ENCODE measurements around the gene DDX55. TPM values are rescaled to one million over a fixed set of nuclear protein-coding genes. Genes with fewer than 3 reads are reported as not detected.
"Not testable (repeated sequence)": the region's sequence is repeated elsewhere in the genome, so short reads cannot be mapped to it uniquely, and the experiment has no call there.

Gene DDX55
- total RNA-seq: 21.0 TPM
- polyA plus RNA-seq (ENCODE audit: insufficient read depth in 1 of 8, insufficient read length in 8 of 8, low replicate concordance in 1 of 8): 10 to 100 TPM; 11.9 to 20.1 (median 13.5) TPM
- long read RNA-seq, donor 1: 0 reads
- long read RNA-seq, donor 2: 0 reads
- long read RNA-seq, donor 3, partial matches to known transcripts: 7 of 7 reads
- long read RNA-seq, donor 3, other reads (novel, unspliced or antisense): 0 of 7 reads
- long read RNA-seq, donor 4, partial matches to known transcripts: 5 of 5 reads
- long read RNA-seq, donor 4, other reads (novel, unspliced or antisense): 0 of 5 reads
- long read RNA-seq, donor 5, partial matches to known transcripts: 15 of 17 reads
- long read RNA-seq, donor 5, other reads (novel, unspliced or antisense): 0 of 17 reads
- long read RNA-seq, donor 6, partial matches to known transcripts: 0 of 1 reads
- long read RNA-seq, donor 6, other reads (novel, unspliced or antisense): 0 of 1 reads
- long read RNA-seq, donor 7, partial matches to known transcripts: 7 of 7 reads
- long read RNA-seq, donor 7, other reads (novel, unspliced or antisense): 0 of 7 reads
- long read RNA-seq, donor 8, partial matches to known transcripts: 10 of 25 reads
- long read RNA-seq, donor 8, other reads (novel, unspliced or antisense): 14 of 25 reads
- long read RNA-seq, donor 9, partial matches to known transcripts: 5 of 5 reads
- long read RNA-seq, donor 9, other reads (novel, unspliced or antisense): 0 of 5 reads
- long read RNA-seq, donor 10, partial matches to known transcripts: 37 of 57 reads
- long read RNA-seq, donor 10, other reads (novel, unspliced or antisense): 20 of 57 reads
- long read RNA-seq, donor 11: 0 reads

- peak within 1 kb of the TSS; percentile 92 for H3K4me3 ChIP-seq (ENCODE audit: low read length)
- peaks cover 13% of the 10 kb centered on the region for H3K4me1 ChIP-seq (ENCODE audit: control insufficient read depth, insufficient read depth, low read length)
- WGBS (ENCODE audit: insufficient coverage): under 1% methylated on average over 72 of the region's 81 CpGs
- peak; percentile 92 for DNase-seq
- no peaks in the 10 kb centered on the region for H3K27me3 ChIP-seq (ENCODE audit: control insufficient read depth, insufficient read depth, low read length)
- H3K36me3 ChIP-seq (ENCODE audit: control insufficient read depth, insufficient read depth, low read length): peaks cover 29% of the 10 kb centered on the region
- no peaks in the 10 kb centered on the region for H3K9me3 ChIP-seq (replicated peaks; ENCODE audit: control insufficient read depth, low read depth, low read length)
- H3K27ac ChIP-seq (ENCODE audit: low read length): peak within 1 kb of the TSS; percentile 78
These were observed at the start of gene DDX55 for GRCh38 chr12:123601602-123602489. Gene DDX55, plus strand, starts transcription at chr12:123602099. Its CDS starts 50 bp downstream, at chr12:123602149.

GRCh38 chr12:123554136-123554535, 47.8 kb upstream of the DDX55 start:
- H3K27ac ChIP-seq (ENCODE audit: low read length); H3K4me1 ChIP-seq (ENCODE audit: control insufficient read depth, insufficient read depth, low read length); H3K4me3 ChIP-seq (ENCODE audit: low read length); H3K9me3 ChIP-seq (replicated peaks; ENCODE audit: control insufficient read depth, low read depth, low read length); DNase-seq; H3K36me3 ChIP-seq (ENCODE audit: control insufficient read depth, insufficient read depth, low read length); H3K27me3 ChIP-seq (ENCODE audit: control insufficient read depth, insufficient read depth, low read length): not testable (repeated sequence)
- 80% methylated on average over 1 of the region's 2 CpGs for WGBS (ENCODE audit: insufficient coverage)

- DNase-seq; H3K4me3 ChIP-seq (ENCODE audit: low read length); H3K4me1 ChIP-seq (ENCODE audit: control insufficient read depth, insufficient read depth, low read length); H3K27ac ChIP-seq (ENCODE audit: low read length); H3K9me3 ChIP-seq (replicated peaks; ENCODE audit: control insufficient read depth, low read depth, low read length); H3K27me3 ChIP-seq (ENCODE audit: control insufficient read depth, insufficient read depth, low read length); H3K36me3 ChIP-seq (ENCODE audit: control insufficient read depth, insufficient read depth, low read length): not testable (repeated sequence)
- WGBS (ENCODE audit: insufficient coverage): 94% methylated on average over 2 of the region's 5 CpGs
These were observed 47.1 kb upstream of the DDX55 start for GRCh38 chr12:123554843-123555242.

GRCh38 chr12:123558487-123558886, 43.4 kb upstream of the DDX55 start:
- H3K4me1 ChIP-seq (ENCODE audit: control insufficient read depth, insufficient read depth, low read length); H3K27me3 ChIP-seq (ENCODE audit: control insufficient read depth, insufficient read depth, low read length); H3K4me3 ChIP-seq (ENCODE audit: low read length); DNase-seq; H3K36me3 ChIP-seq (ENCODE audit: control insufficient read depth, insufficient read depth, low read length); H3K27ac ChIP-seq (ENCODE audit: low read length); H3K9me3 ChIP-seq (replicated peaks; ENCODE audit: control insufficient read depth, low read depth, low read length): not testable (repeated sequence)
- WGBS (ENCODE audit: insufficient coverage): 95% methylated on average over 11 of the region's 14 CpGs

- H3K27me3 ChIP-seq (ENCODE audit: control insufficient read depth, insufficient read depth, low read length): no peaks in the 10 kb centered on the region
- H3K9me3 ChIP-seq (replicated peaks; ENCODE audit: control insufficient read depth, low read depth, low read length): no peaks in the 10 kb centered on the region
- H3K36me3 ChIP-seq (ENCODE audit: control insufficient read depth, insufficient read depth, low read length): no peaks in the 10 kb centered on the region
- H3K4me3 ChIP-seq (ENCODE audit: low read length): no peak overlapping the region
- no CpG with 5 or more reads among the region's 3 CpGs for WGBS (ENCODE audit: insufficient coverage)
- H3K4me1 ChIP-seq (ENCODE audit: control insufficient read depth, insufficient read depth, low read length): no peaks in the 10 kb centered on the region
- DNase-seq: peak; percentile 51
- no peak overlapping the region for H3K27ac ChIP-seq (ENCODE audit: low read length)
These were observed 42.4 kb upstream of the DDX55 start for GRCh38 chr12:123559468-123559867.

GRCh38 chr12:123571343-123571813, 30.5 kb upstream of the DDX55 start:
- peak; percentile 37 for DNase-seq
- no peaks in the 10 kb centered on the region for H3K4me1 ChIP-seq (ENCODE audit: control insufficient read depth, insufficient read depth, low read length)
- 29% methylated on average over 1 of the region's 4 CpGs for WGBS (ENCODE audit: insufficient coverage)
- H3K4me3 ChIP-seq (ENCODE audit: low read length): no peak overlapping the region
- no peak overlapping the region for H3K27ac ChIP-seq (ENCODE audit: low read length)
- H3K36me3 ChIP-seq (ENCODE audit: control insufficient read depth, insufficient read depth, low read length): no peaks in the 10 kb centered on the region
- H3K9me3 ChIP-seq (replicated peaks; ENCODE audit: control insufficient read depth, low read depth, low read length): no peaks in the 10 kb centered on the region
- no peaks in the 10 kb centered on the region for H3K27me3 ChIP-seq (ENCODE audit: control insufficient read depth, insufficient read depth, low read length)

GRCh38 chr12:123572391-123572790, 29.5 kb upstream of the DDX55 start:
- Histone ChIP-seq H3K4me3 (ENCODE audit: low read length) (no peak overlapping the region), H3K9me3 (replicated peaks; ENCODE audit: control insufficient read depth, low read depth, low read length) (no peaks in the 10 kb centered on the region), H3K27ac (ENCODE audit: low read length) (no peak overlapping the region), H3K36me3 (ENCODE audit: control insufficient read depth, insufficient read depth, low read length) (no peaks in the 10 kb centered on the region), H3K27me3 (ENCODE audit: control insufficient read depth, insufficient read depth, low read length) (no peaks in the 10 kb centered on the region), H3K4me1 (ENCODE audit: control insufficient read depth, insufficient read depth, low read length) (no peaks in the 10 kb centered on the region)
- no peak for DNase-seq
- no CpG with 5 or more reads among the region's 2 CpGs for WGBS (ENCODE audit: insufficient coverage)

- DNase-seq: no peak
- H3K9me3 ChIP-seq (replicated peaks; ENCODE audit: control insufficient read depth, low read depth, low read length): no peaks in the 10 kb centered on the region
These were observed 28.0 kb upstream of the DDX55 start for GRCh38 chr12:123573870-123574269.

GRCh38 chr12:123576611-123577010, 25.3 kb upstream of the DDX55 start:
- Histone ChIP-seq H3K4me1 (ENCODE audit: control insufficient read depth, insufficient read depth, low read length) (no peaks in the 10 kb centered on the region), H3K27ac (ENCODE audit: low read length) (no peak overlapping the region), H3K4me3 (ENCODE audit: low read length) (no peak overlapping the region), H3K9me3 (replicated peaks; ENCODE audit: control insufficient read depth, low read depth, low read length) (no peaks in the 10 kb centered on the region), H3K36me3 (ENCODE audit: control insufficient read depth, insufficient read depth, low read length) (no peaks in the 10 kb centered on the region), H3K27me3 (ENCODE audit: control insufficient read depth, insufficient read depth, low read length) (no peaks in the 10 kb centered on the region)
- WGBS (ENCODE audit: insufficient coverage): no CpG with 5 or more reads among the region's 1 CpG
- no peak for DNase-seq

More at GRCh38 chr12:123573870-123574269, 28.0 kb upstream of the DDX55 start:
- WGBS (ENCODE audit: insufficient coverage): 49% methylated on average over 3 of the region's 4 CpGs
- H3K4me1 ChIP-seq (ENCODE audit: control insufficient read depth, insufficient read depth, low read length): no peaks in the 10 kb centered on the region
- no peak overlapping the region for H3K27ac ChIP-seq (ENCODE audit: low read length)
- H3K27me3 ChIP-seq (ENCODE audit: control insufficient read depth, insufficient read depth, low read length): no peaks in the 10 kb centered on the region
- no peak overlapping the region for H3K4me3 ChIP-seq (ENCODE audit: low read length)
- H3K36me3 ChIP-seq (ENCODE audit: control insufficient read depth, insufficient read depth, low read length): no peaks in the 10 kb centered on the region
